Measurements from ENCODE around the gene ZNF789.

DNA sequence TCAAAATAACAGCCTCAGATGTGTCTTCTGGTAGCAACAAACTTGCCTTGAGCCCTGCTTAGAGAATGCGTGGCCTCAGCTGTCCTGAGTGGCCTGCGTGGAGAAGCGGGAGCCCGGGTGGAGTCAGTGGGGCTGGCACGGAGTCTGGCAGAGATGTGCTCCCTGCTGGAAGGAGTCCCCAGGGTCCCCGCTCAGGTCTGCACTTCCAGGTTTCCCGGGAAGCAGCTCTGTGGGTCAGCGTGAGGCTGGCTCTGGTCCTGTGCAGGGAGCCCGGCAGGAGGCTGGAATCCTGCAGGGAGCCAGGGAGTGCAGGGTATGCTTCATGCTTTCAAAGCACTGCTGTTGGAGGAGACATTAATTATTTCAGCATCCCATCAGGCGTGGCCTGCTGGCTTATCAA is 23.8 kb upstream of the ZNF789 start:
- no peak for TF ChIP-seq CTCF (conservative IDR thresholded peaks at IDR 0.05; ENCODE audit: low read length)
- TF ChIP-seq EZH2phosphoT487 (IDR thresholded peaks at IDR 0.05; ENCODE audit: borderline replicate concordance, low read depth, low read length) = no peak

Measured in OCI-LY7 (cell line).